Trophoblast cell (in vitro differentiated cells and primary cell): ENCODE measurements around the gene PRKCH.
A peak's percentile ranks its signal among the peaks of the same experiment; 100 is the strongest.

Experiments used
- DNase-seq, 2 donors: peaks; one replicate each; pipeline ENCODE4 v3.0.0-alpha.2; 2016
- H2AFZ ChIP-seq: 2 replicates; pipeline ENCODE4 v1.6.1; 2013; ENCODE audit warnings: low read length, moderate library complexity, mild to moderate bottlenecking; ENCODE audit not compliant: insufficient read depth, poor library complexity
- H2AK5ac ChIP-seq: 2 replicates; pipeline ENCODE4 v1.6.1; 2013; ENCODE audit warnings: mild to moderate bottlenecking, low read length
- H2BK120ac ChIP-seq: 2 replicates; pipeline ENCODE4 v1.6.1; 2013; ENCODE audit warnings: low read length, mild to moderate bottlenecking, moderate library complexity; ENCODE audit not compliant: insufficient read depth, poor library complexity
- H2BK12ac ChIP-seq: 2 replicates; pipeline ENCODE4 v1.6.1; 2013; ENCODE audit warnings: mild to moderate bottlenecking, low read length, moderate library complexity
- H2BK5ac ChIP-seq: 2 replicates; pipeline ENCODE4 v1.6.1; 2013; ENCODE audit warnings: low read length, low read depth, moderate library complexity, mild to moderate bottlenecking; ENCODE audit not compliant: poor library complexity
- H3K14ac ChIP-seq: 2 replicates; pipeline ENCODE4 v1.6.1; 2013; ENCODE audit warnings: mild to moderate bottlenecking, low read length
- H3K18ac ChIP-seq: 2 replicates; pipeline ENCODE4 v1.6.1; 2013; ENCODE audit warnings: mild to moderate bottlenecking, low read length
- H3K23ac ChIP-seq: 2 replicates; pipeline ENCODE4 v1.6.1; 2013; ENCODE audit warnings: low read length
- H3K27ac ChIP-seq: 2 replicates; pipeline ENCODE4 v1.5.1; 2013; ENCODE audit warnings: low read depth, mild to moderate bottlenecking, inconsistent platforms, low read length, moderate library complexity
- H3K27me3 ChIP-seq: 2 replicates; pipeline ENCODE4 v1.6.1; 2013; ENCODE audit warnings: inconsistent platforms, mild to moderate bottlenecking, low read length, moderate library complexity; ENCODE audit not compliant: insufficient read depth
- H3K36me3 ChIP-seq, 2 experiments: 1 replicate in 1 of 2; 2 replicates in 1 of 2; pipeline ENCODE4 v1.6.1; 2013; ENCODE audit warnings: low read length in 2 of 2, mild to moderate bottlenecking in 2 of 2, moderate library complexity in 1 of 2; ENCODE audit not compliant: insufficient read depth in 2 of 2, control insufficient read depth in 1 of 2
- H3K4ac ChIP-seq: 2 replicates; pipeline ENCODE4 v1.6.1; 2013; ENCODE audit warnings: low read depth, mild to moderate bottlenecking, low read length, moderate library complexity
- H3K4me1 ChIP-seq, 2 experiments: 1 replicate in 1 of 2; 2 replicates in 1 of 2; pipeline ENCODE4 v1.6.1; 2013; ENCODE audit warnings: low read length in 2 of 2, mild to moderate bottlenecking in 2 of 2, moderate library complexity in 1 of 2; ENCODE audit not compliant: insufficient read depth in 2 of 2, control insufficient read depth in 1 of 2
- H3K4me2 ChIP-seq: 2 replicates; pipeline ENCODE4 v1.6.1; 2013; ENCODE audit warnings: inconsistent platforms, mild to moderate bottlenecking, low read length, moderate library complexity
- H3K4me3 ChIP-seq: 2 replicates; pipeline ENCODE4 v1.5.1; 2013; ENCODE audit warnings: mild to moderate bottlenecking, low read depth, low read length, inconsistent platforms
- H3K79me1 ChIP-seq: one replicate; pipeline ENCODE4 v1.6.1; 2013; ENCODE audit warnings: low read length
- H3K79me2 ChIP-seq: 2 replicates; pipeline ENCODE4 v1.6.1; 2013; ENCODE audit warnings: low read length, mild to moderate bottlenecking; ENCODE audit not compliant: control insufficient read depth, insufficient read depth, poor library complexity
- H3K9ac ChIP-seq: 2 replicates; pipeline ENCODE4 v1.6.1; 2013; ENCODE audit warnings: mild to moderate bottlenecking, low read length
- H3K9me3 ChIP-seq: 2 replicates; pipeline ENCODE4 v1.6.1; 2013; ENCODE audit warnings: low read depth, mild to moderate bottlenecking, control low read depth, inconsistent platforms, low read length; ENCODE audit not compliant: insufficient read depth
- H4K12ac ChIP-seq: 2 replicates; pipeline ENCODE4 v1.6.1; 2013; ENCODE audit warnings: low read depth, mild to moderate bottlenecking, low read length, moderate library complexity
- H4K8ac ChIP-seq: 2 replicates; pipeline ENCODE4 v1.6.1; 2013; ENCODE audit warnings: low read depth, mild to moderate bottlenecking, low read length, moderate library complexity
- H4K91ac ChIP-seq: one replicate; pipeline ENCODE4 v1.6.1; 2013; ENCODE audit warnings: low read depth, mild to moderate bottlenecking, low read length, moderate library complexity
- WGBS: extraction: QIAGEN DNeasy Blood & Tissue Kit; methylation state at CpG from one replicate; pipeline ENCODE4 v1.1.7; 2013; ENCODE audit warnings: missing lambda C conversion rate; ENCODE audit not compliant: insufficient read length, insufficient coverage; ENCODE audit errors: extremely low coverage; 5-methylcytosine and 5-hydroxymethylcytosine counted together

Gene PRKCH

DNA sequence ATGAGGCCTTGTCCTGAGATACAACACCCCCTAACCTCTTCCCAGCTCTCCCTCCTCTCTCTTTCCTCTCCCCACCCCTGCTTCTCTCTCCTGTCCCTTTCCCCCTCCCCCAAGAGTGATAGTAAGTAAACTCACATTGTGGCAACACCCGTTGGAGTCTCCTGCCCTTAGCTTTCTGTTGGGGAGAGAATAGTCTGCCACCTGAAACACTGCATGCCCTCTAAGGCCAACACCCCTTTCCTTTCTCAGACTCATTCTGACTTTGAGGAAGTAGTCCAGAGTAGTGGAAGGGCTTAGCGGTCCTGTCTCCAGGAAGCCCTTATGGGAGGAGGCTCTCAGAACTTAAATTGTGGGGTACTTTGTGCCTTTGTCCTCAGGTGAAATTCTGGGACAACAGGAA is 95.2 kb downstream of the PRKCH start:
- H2AFZ ChIP-seq: no peak overlapping the region
- no peak overlapping the region for H3K23ac ChIP-seq
- H3K9me3 ChIP-seq: no peaks in the 10 kb centered on the region
- no peak overlapping the region for H3K4me3 ChIP-seq
- H2BK12ac ChIP-seq: peak overlapping the region; percentile 2
- H3K27me3 ChIP-seq: no peaks in the 10 kb centered on the region
- no peak overlapping the region for H2BK120ac ChIP-seq
- no peak overlapping the region for H3K27ac ChIP-seq
- peaks cover 2% of the 10 kb centered on the region for H3K79me2 ChIP-seq
- H2AK5ac ChIP-seq: no peak overlapping the region
- no peak for DNase-seq
- no peak overlapping the region for H4K12ac ChIP-seq
- H3K18ac ChIP-seq: no peak overlapping the region
- no peak overlapping the region for H3K9ac ChIP-seq
- peaks cover 9 to 19% of the 10 kb centered on the region in 2 experiments for H3K4me1 ChIP-seq
- peaks cover 0 to 2% of the 10 kb centered on the region in 2 experiments for H3K36me3 ChIP-seq
- no peak overlapping the region for H3K14ac ChIP-seq
- H3K4ac ChIP-seq: peak overlapping the region; percentile 60
- no CpG with 5 or more reads among the region's 2 CpGs for WGBS
- H4K91ac ChIP-seq: peak overlapping the region; percentile 5
- no peak overlapping the region for H3K4me2 ChIP-seq
- H3K79me1 ChIP-seq: peaks cover 19% of the 10 kb centered on the region
- H4K8ac ChIP-seq: no peak overlapping the region
- no peak overlapping the region for H2BK5ac ChIP-seq

DNA sequence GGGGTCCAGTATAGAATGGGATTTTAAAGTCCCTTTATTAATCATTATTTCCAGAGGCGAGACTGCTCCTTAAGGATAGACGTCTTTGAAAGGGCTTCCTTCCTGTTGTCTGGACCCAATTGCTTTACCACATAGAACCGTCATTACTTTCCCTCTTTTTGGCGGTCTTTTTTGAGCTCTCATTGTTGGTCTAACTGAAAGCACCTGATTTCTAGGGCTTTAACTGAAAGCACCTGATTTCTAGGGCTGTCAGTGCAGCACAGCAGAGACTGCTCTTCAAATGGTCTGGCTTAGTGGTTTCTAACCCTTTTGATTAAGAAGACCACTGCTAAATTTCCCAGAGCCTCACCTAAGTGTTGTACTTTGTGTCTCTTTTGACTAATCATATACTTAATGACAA is 95.8 kb downstream of the PRKCH start:
- no peak overlapping the region for H3K9ac ChIP-seq
- no peaks in the 10 kb centered on the region for H3K9me3 ChIP-seq
- H2AK5ac ChIP-seq: no peak overlapping the region
- no peak overlapping the region for H2BK120ac ChIP-seq
- no peak overlapping the region for H4K91ac ChIP-seq
- peaks cover 2% of the 10 kb centered on the region for H3K79me2 ChIP-seq
- peak overlapping the region; percentile 12 for H3K4ac ChIP-seq
- H3K23ac ChIP-seq: no peak overlapping the region
- no peak overlapping the region for H3K27ac ChIP-seq
- H3K4me3 ChIP-seq: no peak overlapping the region
- H3K4me1 ChIP-seq: peaks cover 12 to 21% of the 10 kb centered on the region in 2 experiments
- no peaks in the 10 kb centered on the region for H3K27me3 ChIP-seq
- peaks cover under 1 to 2% of the 10 kb centered on the region in 2 experiments for H3K36me3 ChIP-seq
- H4K8ac ChIP-seq: no peak overlapping the region
- H4K12ac ChIP-seq: no peak overlapping the region
- no peak for DNase-seq
- H3K14ac ChIP-seq: no peak overlapping the region
- WGBS: no CpG with 5 or more reads among the region's 4 CpGs
- no peak overlapping the region for H3K18ac ChIP-seq
- no peak overlapping the region for H2BK12ac ChIP-seq
- H2BK5ac ChIP-seq: no peak overlapping the region
- H3K4me2 ChIP-seq: no peak overlapping the region
- H3K79me1 ChIP-seq: peaks cover 22% of the 10 kb centered on the region
- H2AFZ ChIP-seq: no peak overlapping the region

DNA sequence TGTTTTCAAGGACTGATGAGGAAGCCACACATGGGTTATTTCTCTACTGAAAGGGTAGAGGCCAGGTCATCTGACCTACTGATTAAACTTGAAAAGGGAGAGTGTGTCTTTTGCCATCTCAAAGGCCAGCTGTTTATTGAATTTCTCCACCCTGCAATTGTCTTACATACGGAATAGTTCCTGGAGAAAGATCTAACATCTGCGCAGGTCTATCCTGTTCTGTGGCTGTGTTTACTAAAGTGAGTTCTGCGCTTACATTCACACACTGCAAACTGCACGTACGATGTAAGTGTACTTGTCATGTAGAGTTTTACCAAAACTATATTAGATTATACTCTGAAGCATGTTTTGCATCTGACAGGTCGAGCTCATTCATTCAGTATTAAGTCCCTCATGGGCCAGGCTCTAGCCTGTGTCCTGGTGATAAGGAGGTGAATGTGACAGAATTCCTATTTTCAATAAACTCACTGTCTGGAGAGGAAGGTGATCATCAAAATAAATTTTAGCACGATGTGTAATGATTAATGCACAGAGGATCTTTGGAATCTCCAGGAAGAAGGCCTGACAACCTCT is 96.6 kb downstream of the PRKCH start:
- Histone ChIP-seq H4K8ac (no peak overlapping the region), H3K4ac (no peak overlapping the region), H3K79me1 (peaks cover 22% of the 10 kb centered on the region), H3K18ac (no peak overlapping the region), H3K4me3 (no peak overlapping the region), H2AK5ac (no peak overlapping the region), H4K91ac (no peak overlapping the region), H3K27ac (peak overlapping the region; percentile 65), H3K4me2 (no peak overlapping the region), H2BK120ac (no peak overlapping the region), H3K36me3 (peaks cover 1 to 2% of the 10 kb centered on the region in 2 experiments), H2BK12ac (no peak overlapping the region), H3K27me3 (no peaks in the 10 kb centered on the region), H2BK5ac (no peak overlapping the region), H3K4me1 (peaks cover 12 to 21% of the 10 kb centered on the region in 2 experiments), H3K23ac (no peak overlapping the region), H3K14ac (no peak overlapping the region), H4K12ac (no peak overlapping the region), H2AFZ (no peak overlapping the region), H3K79me2 (peaks cover 4% of the 10 kb centered on the region), H3K9me3 (no peaks in the 10 kb centered on the region), H3K9ac (no peak overlapping the region)
- no peak for DNase-seq
- WGBS: no CpG with 5 or more reads among the region's 7 CpGs

DNA sequence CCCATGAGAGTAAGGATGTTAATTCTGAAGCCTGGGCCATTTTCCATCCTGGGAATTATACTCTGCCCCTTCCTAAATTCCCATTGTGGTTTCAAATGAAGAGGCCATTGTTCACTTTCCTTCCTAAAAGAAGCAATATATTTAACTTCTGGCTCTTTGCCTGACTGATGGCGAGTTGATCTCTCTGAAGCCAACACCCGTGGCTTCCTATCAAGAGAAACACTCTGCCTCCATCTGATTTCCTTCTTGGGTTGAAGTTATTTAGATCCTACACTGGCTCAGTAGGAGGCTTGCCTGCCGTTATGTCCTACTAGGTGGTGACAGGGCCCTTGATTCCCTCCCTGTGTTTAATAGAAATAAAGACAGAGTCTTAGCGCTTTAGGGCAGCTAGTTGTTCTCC is 97.4 kb downstream of the PRKCH start:
- Histone ChIP-seq H3K9ac (no peak overlapping the region), H3K4ac (peak overlapping the region; percentile 9), H3K4me1 (peaks cover 12 to 25% of the 10 kb centered on the region in 2 experiments), H4K12ac (no peak overlapping the region), H2BK12ac (peak overlapping the region; percentile 68), H2AK5ac (no peak overlapping the region), H3K36me3 (peaks cover 1 to 2% of the 10 kb centered on the region in 2 experiments), H4K8ac (peak overlapping the region; percentile 29), H3K27ac (peak overlapping the region; percentile 65), H3K27me3 (no peaks in the 10 kb centered on the region), H3K79me1 (peaks cover 22% of the 10 kb centered on the region), H3K9me3 (no peaks in the 10 kb centered on the region), H4K91ac (no peak overlapping the region), H2AFZ (no peak overlapping the region), H3K79me2 (peaks cover 4% of the 10 kb centered on the region), H3K14ac (peak overlapping the region; percentile 35), H3K4me3 (no peak overlapping the region), H3K4me2 (no peak overlapping the region), H2BK5ac (peak overlapping the region; percentile 36), H2BK120ac (peak overlapping the region; percentile 36), H3K23ac (no peak overlapping the region), H3K18ac (no peak overlapping the region)
- no peak for DNase-seq
- WGBS: no CpG with 5 or more reads among the region's 4 CpGs
